RWPE2 (cell line): ENCODE measurements around the gene UGT2A3.
"Not testable (repeated sequence)": the region's sequence is repeated elsewhere in the genome, so short reads cannot be mapped to it uniquely, and the experiment has no call there.

Experiments used
- ATAC-seq: fragments of 200-7000 bp; cut with Tn5 transposase; 3 replicates; pipeline ENCODE4 v1.9.1; 2021; ENCODE audit warnings: low read depth
- DNase-seq: peaks from one replicate; pipeline ENCODE4 v3.0.0-alpha.2; 2020; ENCODE audit warnings: low spot score
- H3K27ac ChIP-seq: fragments of 450-650 bp; 2 replicates; pipeline ENCODE4 v1.5.1; 2017; ENCODE audit warnings: mild to moderate bottlenecking; ENCODE audit not compliant: poor library complexity, severe bottlenecking
- H3K27me3 ChIP-seq: fragments of 250-450 bp; sonication (Bioruptor Pico); 2 replicates; pipeline ENCODE4 v1.5.1; 2021; ENCODE audit warnings: mild to moderate bottlenecking, moderate library complexity; ENCODE audit not compliant: insufficient read depth, poor library complexity, severe bottlenecking
- H3K36me3 ChIP-seq: fragments of 250-450 bp; sonication (Bioruptor Pico); 2 replicates; pipeline ENCODE4 v1.5.1; 2020; ENCODE audit warnings: low read depth, mild to moderate bottlenecking, moderate library complexity
- H3K4me1 ChIP-seq: fragments of 250-450 bp; sonication (Bioruptor Pico); 2 replicates; pipeline ENCODE4 v1.5.1; 2021; ENCODE audit warnings: mild to moderate bottlenecking, moderate library complexity; ENCODE audit not compliant: insufficient read depth, poor library complexity, severe bottlenecking
- H3K4me3 ChIP-seq: fragments of 250-450 bp; sonication (Bioruptor Pico); 2 replicates; pipeline ENCODE4 v1.5.1; 2021; ENCODE audit warnings: mild to moderate bottlenecking, moderate library complexity; ENCODE audit not compliant: severe bottlenecking
- H3K9me3 ChIP-seq: fragments of 250-450 bp; sonication (Bioruptor Pico); 2 replicates; pipeline ENCODE4 v1.5.1; 2021; ENCODE audit warnings: mild to moderate bottlenecking, moderate library complexity; ENCODE audit not compliant: severe bottlenecking
- CTCF ChIP-seq: fragments of 450-650 bp; IDR thresholded peaks from one replicate; pipeline ENCODE4 v1.5.1; 2017; ENCODE audit warnings: mild to moderate bottlenecking, moderate library complexity; ENCODE audit not compliant: poor library complexity, severe bottlenecking

The UGT2A3 gene

GRCh38 chr4:68984947-68985346 lies 33.3 kb upstream of the UGT2A3 start:
- ATAC-seq (no peak), DNase-seq (no peak)
- no peak overlapping the region for H3K27ac ChIP-seq
- H3K4me1 ChIP-seq, result no peaks in the 10 kb centered on the region
- no peaks in the 10 kb centered on the region for H3K36me3 ChIP-seq
- H3K9me3 ChIP-seq, result no peaks in the 10 kb centered on the region
- TF ChIP-seq CTCF, result no peak
- H3K27me3 ChIP-seq, result no peaks in the 10 kb centered on the region
- H3K4me3 ChIP-seq, result no peak overlapping the region

GRCh38 chr4:68963374-68963773 lies 11.8 kb upstream of the UGT2A3 start:
- no peak overlapping the region for H3K27ac ChIP-seq
- ATAC-seq, result no peak
- no peaks in the 10 kb centered on the region for H3K36me3 ChIP-seq
- H3K4me1 ChIP-seq, result no peaks in the 10 kb centered on the region
- no peak overlapping the region for H3K4me3 ChIP-seq
- no peak for DNase-seq
- TF ChIP-seq CTCF, result no peak
- H3K9me3 ChIP-seq, result no peaks in the 10 kb centered on the region
- H3K27me3 ChIP-seq, result no peaks in the 10 kb centered on the region

- ATAC-seq, result no peak
- Histone ChIP-seq H3K27me3 (no peaks in the 10 kb centered on the region), H3K27ac (no peak overlapping the region), H3K4me3 (no peak overlapping the region), H3K36me3 (no peaks in the 10 kb centered on the region), H3K9me3 (no peaks in the 10 kb centered on the region), H3K4me1 (no peaks in the 10 kb centered on the region)
- no peak for DNase-seq
- TF ChIP-seq CTCF, result no peak
These were observed 11.3 kb upstream of the UGT2A3 start for GRCh38 chr4:68962868-68963267.

GRCh38 chr4:68960294-68961163 lies 8.9 kb upstream of the UGT2A3 start:
- Histone ChIP-seq H3K36me3 (no peaks in the 10 kb centered on the region), H3K4me3 (no peak overlapping the region), H3K9me3 (no peaks in the 10 kb centered on the region), H3K27ac (no peak overlapping the region), H3K4me1 (no peaks in the 10 kb centered on the region), H3K27me3 (no peaks in the 10 kb centered on the region)
- DNase-seq, result no peak
- no peak for TF ChIP-seq CTCF
- no peak for ATAC-seq

GRCh38 chr4:68959085-68959484 lies 7.5 kb upstream of the UGT2A3 start:
- H3K4me3 ChIP-seq, H3K27me3 ChIP-seq, H3K27ac ChIP-seq, ATAC-seq, H3K36me3 ChIP-seq, DNase-seq, H3K4me1 ChIP-seq, H3K9me3 ChIP-seq: not testable (repeated sequence)
